D721Med (cell line): Measurements from ENCODE around the gene PRSS21.

Source experiments
- DNase-seq: peaks from one replicate; pipeline ENCODE4 v3.0.0; 2011; ENCODE audit warnings: low spot score; ENCODE audit not compliant: insufficient read length
- FAIRE-seq: peaks from 2 replicates; lab custom pipeline; 2011; peaks lifted over from hg19 to GRCh38; lab: Jason Lieb, UNC
- TF ChIP-seq, protein P1 (sequence below): IDR thresholded peaks from 2 replicates; pipeline ENCODE4 v1.5.1; 2012; ENCODE audit warnings: mild to moderate bottlenecking, control low read depth; ENCODE audit not compliant: insufficient read depth; ENCODE audit errors: missing control alignments

PRSS21 gene

DNA sequence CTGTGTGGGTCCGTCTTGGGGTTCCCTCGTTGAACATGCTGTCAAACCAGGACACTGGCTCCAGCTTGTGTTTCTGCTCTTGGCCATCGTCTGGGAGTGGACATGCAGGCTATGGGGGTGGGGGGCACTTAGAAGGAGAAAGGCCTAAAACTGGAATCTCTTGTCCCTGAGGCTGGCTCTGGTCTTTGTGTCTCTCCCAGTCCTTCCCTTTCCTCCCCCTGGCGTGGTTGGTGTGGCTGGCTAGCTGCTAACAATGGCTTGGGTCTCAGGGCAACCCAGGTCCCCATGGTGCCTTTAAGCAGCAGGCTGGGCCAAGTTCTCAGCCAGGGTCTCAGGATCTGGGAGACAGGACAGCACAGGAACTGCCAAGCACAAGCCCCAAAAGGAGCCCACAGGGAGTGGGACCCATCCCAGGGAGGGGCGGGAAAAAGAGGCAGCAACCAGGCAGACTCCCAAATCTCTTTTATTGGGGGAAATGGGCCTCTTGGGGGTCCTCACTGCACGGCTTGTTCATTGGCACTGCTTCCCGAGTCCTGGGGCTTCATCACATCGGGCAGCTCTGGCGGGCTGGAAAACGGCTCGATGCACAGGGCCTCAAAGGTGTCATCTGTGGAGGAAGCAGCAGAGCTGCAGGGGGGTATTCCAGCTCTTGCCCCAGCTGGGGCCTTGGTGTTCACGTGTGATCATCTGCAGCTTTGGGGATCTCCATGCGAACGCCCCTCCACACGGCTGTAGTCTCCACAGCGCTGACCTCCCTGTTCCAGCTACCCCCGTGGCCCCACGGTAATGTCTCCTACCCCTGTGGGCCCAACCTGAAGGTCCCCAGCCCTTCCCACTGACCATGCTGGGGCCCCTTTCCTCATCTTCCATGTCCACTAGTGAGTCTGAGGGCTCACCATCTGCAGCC, 45.3 kb upstream of the PRSS21 start:
- FAIRE-seq (no peak), DNase-seq (no peak)
- TF ChIP-seq, protein P1, sequence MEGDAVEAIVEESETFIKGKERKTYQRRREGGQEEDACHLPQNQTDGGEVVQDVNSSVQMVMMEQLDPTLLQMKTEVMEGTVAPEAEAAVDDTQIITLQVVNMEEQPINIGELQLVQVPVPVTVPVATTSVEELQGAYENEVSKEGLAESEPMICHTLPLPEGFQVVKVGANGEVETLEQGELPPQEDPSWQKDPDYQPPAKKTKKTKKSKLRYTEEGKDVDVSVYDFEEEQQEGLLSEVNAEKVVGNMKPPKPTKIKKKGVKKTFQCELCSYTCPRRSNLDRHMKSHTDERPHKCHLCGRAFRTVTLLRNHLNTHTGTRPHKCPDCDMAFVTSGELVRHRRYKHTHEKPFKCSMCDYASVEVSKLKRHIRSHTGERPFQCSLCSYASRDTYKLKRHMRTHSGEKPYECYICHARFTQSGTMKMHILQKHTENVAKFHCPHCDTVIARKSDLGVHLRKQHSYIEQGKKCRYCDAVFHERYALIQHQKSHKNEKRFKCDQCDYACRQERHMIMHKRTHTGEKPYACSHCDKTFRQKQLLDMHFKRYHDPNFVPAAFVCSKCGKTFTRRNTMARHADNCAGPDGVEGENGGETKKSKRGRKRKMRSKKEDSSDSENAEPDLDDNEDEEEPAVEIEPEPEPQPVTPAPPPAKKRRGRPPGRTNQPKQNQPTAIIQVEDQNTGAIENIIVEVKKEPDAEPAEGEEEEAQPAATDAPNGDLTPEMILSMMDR = no peak

DNA sequence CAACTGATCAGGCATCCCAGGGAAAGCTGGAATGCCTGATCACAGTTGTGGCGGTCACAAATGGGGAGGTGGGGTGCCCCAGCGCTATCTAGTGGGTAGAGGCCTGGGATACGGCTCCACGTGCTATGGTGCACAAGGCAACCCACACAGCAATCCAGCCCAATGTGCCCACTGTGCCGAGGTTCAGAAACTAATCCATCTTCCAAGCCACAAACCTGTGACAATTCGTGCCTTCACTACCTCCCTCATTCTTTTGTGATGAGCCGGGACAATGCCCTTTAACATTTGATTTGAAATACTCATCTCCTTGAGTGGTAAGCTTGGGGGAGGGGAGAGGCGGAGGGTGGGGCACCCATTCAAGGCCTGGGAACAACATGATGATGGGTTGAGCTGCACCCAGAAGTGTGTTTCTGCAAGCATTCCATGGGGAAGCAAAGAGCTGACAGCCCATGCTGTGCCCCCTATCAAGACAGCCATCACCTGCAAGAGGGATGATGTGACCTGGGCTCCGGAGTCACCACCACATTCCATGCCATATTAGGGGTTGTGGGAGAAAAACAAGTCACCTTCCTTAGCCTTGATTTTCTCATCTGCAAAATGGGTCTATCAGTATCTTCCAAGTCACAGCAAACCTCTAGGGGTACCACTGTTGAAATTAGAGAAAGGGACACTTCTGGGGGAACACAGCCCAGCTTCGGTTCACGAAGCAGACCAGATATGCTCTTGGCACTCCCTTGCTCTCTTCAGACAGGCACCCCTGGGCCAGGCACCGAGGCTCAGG, 43.7 kb upstream of the PRSS21 start:
- DNase-seq = no peak
- TF ChIP-seq, protein P1 = no peak
- no peak for FAIRE-seq

DNA sequence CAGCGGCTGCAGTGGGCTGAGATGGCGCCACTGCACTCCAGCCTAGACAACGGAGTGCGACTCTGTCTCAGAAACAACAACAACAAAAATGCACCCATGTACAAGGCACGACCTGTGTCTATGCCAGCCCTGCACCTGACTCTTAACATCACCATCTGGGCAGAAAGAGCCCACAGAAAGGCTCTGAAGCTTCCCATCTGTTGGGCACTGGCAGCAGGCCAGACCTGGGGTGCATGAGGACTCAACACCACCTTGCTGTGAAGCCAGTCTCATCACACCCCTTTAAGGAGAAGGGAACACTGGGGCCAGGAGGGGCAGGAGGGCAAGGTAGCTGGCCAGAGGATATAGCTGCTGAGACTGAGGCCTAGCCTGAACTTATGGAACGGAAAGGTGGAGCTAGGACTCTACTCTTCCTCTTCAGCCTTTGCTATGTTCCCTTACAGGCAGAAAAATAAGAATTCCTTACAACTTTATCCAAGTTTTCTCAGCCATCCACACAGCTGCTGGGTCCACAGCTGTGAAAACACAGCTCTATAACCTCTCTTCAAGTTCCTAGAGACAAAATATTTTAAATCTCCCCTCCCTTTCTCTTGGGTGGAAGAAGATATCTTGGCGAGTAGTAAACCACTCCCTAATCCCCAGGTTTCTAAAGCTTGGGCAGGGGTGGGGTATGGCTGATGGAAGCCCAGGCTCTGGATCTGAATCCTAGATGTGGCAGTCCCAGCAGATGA, 42.7 kb upstream of the PRSS21 start:
- TF ChIP-seq, protein P1 = no peak
- FAIRE-seq = no peak

DNA sequence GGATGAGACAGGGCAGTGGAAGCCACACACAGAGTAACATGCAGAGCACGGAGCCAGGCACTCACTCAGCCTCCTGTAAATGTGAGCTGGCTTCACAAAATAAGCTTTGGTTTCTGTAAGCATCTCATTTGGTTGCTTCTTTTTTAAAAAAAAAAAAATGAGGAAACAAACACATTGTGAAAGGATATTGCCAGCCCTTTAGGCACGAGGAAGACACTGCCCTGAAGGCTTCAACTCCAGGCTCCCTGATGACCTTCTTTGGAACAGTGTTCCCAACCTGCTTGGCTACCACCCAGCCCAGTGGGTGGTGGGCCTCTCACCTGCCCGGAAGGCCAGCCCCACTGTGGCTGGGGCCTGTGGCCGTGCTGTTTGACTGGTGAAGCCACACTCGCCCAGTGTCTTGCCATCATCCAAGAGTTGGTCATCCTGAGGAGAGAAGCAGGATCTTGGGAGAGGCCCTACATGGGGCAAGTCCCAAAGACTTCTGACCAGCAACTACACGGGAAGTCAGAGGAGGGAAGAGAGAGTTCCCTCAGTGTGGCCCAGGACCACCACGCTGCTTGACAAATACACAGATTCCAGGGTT, 41.8 kb upstream of the PRSS21 start:
- TF ChIP-seq, protein P1 = no peak
- FAIRE-seq (no peak), DNase-seq (no peak)

More for the DNA sequence above, 42.7 kb upstream of the PRSS21 start:
- DNase-seq = no peak

DNA sequence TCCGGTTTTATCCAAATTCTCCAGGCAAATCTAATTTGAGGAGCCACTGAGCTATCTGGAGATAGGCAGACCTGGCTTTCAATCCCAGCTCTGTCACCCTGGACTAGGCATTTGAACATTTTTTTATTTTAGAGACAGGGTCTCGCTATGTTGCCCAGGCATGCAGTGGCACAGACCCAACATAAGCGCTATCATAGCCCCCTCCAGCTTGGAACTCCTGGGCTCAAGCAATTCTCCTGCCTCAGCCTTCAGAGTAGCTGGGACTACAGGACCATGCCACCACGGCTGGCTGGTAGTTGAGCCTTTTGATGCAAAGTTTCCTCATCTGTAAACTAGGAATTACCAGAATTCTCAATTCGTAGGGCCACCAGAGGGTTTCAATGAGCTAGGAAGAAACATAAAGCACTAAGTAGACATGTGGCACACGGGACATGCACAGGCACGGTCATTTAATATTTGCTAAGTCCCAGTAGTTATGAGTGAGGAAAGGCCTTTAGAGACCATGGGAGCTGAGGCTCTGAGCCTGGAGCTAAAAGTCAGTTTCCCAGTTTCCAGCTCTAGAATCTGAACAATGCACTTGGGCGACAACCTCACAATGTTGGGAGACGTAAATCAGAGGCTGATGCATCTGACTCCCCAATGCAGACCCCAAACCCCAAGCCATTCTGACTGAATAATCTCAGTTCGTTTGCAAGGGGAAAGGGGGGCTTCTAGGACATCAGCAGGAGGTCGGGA, 41.1 kb upstream of the PRSS21 start:
- DNase-seq (no peak), FAIRE-seq (no peak)
- TF ChIP-seq, protein P1 = no peak

DNA sequence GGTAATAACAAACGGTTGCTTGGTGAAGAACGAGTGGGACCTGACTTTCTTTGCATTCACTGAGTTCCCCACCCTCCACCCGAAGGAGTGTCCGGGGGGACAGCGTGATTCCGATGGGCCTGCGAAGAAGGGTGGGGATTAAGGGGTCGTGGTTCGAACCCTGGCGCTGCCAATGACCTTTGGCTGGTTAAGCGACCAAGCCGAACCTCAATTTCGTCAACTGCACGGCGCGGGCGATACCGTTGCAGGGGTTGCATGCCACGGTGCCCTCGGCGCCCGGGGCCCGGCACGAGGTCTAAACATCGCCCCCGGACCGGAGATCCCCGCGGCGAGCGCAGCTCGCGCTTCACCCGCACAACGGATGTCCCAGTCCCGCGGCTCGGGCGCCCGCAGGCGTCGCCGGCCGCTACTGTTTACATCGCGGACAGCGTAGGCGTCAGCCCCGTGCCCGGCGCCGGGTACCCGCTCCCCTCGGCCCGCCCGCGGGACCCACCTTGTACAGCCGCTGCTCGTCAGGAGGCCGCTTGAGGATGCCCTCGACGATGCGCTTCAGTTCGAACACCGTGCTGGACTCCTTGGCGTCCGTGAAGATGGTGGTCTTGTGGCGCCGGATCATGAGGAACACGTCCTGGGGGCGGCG, 40.4 kb upstream of the PRSS21 start:
- TF ChIP-seq, protein P1 = no peak
- FAIRE-seq (no peak), DNase-seq (no peak)
